Kidney (tissue), 22 donors: ENCODE data around the gene HKDC1. TPM values are rescaled to one million over a fixed set of nuclear protein-coding genes. Genes with fewer than 3 reads are reported as not detected.
"Not testable (repeated sequence)": the region's sequence is repeated elsewhere in the genome, so short reads cannot be mapped to it uniquely, and the experiment has no call there.

Experiments
- DNase-seq, 5 donors: peaks; one replicate each; pipeline ENCODE4 v3.0.0-alpha.2; 2013 to 2020
- FAIRE-seq: peaks from 2 replicates; lab custom pipeline; 2012; peaks lifted over from hg19 to GRCh38; lab: Jason Lieb, UNC
- H3K27ac ChIP-seq, 2 donors: one replicate each; pipeline ENCODE4 v1.7.0; 2013; ENCODE audit warnings: low read depth in 2 of 2, low read length in 2 of 2, inconsistent platforms in 1 of 2
- H3K27me3 ChIP-seq: one replicate; pipeline ENCODE4 v1.7.1; 2013; ENCODE audit warnings: low read length, inconsistent platforms; ENCODE audit not compliant: control insufficient read depth, insufficient read depth
- H3K36me3 ChIP-seq, 3 donors: one replicate each; pipeline versions ENCODE4 v1.7.0 to v1.7.1; 2013; ENCODE audit warnings: low read length in 3 of 3, control low read depth in 1 of 3, inconsistent platforms in 1 of 3; ENCODE audit not compliant: insufficient read depth in 3 of 3, control insufficient read depth in 2 of 3
- H3K4me1 ChIP-seq, 3 donors: one replicate each; pipeline versions ENCODE4 v1.7.0 to v1.7.1; 2013; ENCODE audit warnings: low read length in 3 of 3, inconsistent platforms in 1 of 3, low read depth in 1 of 3; ENCODE audit not compliant: control insufficient read depth in 2 of 3, insufficient read depth in 2 of 3
- H3K4me3 ChIP-seq, 3 donors: one replicate each; pipeline versions ENCODE4 v1.7.0 to v1.8.1; 2013; ENCODE audit warnings: low read length in 3 of 3, control low read depth in 1 of 3, inconsistent platforms in 1 of 3
- H3K9ac ChIP-seq, 3 donors: one replicate each; pipeline versions ENCODE4 v1.7.0 to v1.7.1; 2013; ENCODE audit warnings: low read length in 3 of 3, control low read depth in 1 of 3, inconsistent platforms in 1 of 3
- H3K9me3 ChIP-seq, 3 donors: one replicate each; pipeline versions ENCODE4 v1.7.0 to v1.7.1; 2013; ENCODE audit warnings: low read length in 3 of 3, control low read depth in 1 of 3, inconsistent platforms in 1 of 3; ENCODE audit not compliant: control insufficient read depth in 2 of 3, insufficient read depth in 1 of 3
- intact Hi-C: fragments of 100-400 bp; cut with DNase I; formaldehyde crosslinking; loops from one replicate; pipeline ENCODE4 v1.11.1; 2022
- long read RNA-seq, 10 donors: library from polyadenylated mRNA in 1 of 10; unstranded in 1 of 10; transcript quantifications; one replicate each; pipeline ENCODE4 v2.0.0 and lab custom pipeline, GENCODE V29; 2021 to 2026
- polyA plus RNA-seq: library from polyadenylated mRNA; stranded (reverse); fragments of 350-450 nt; fragmentation: Illumina TruSeq; extraction: RNeasy Lipid Tissue Mini Kit (QIAGEN cat#74804); gene quantifications from one replicate; pipeline ENCODE4 v1.2.3, GENCODE V29; 2014; ENCODE audit warnings: low read depth, low replicate concordance; ENCODE audit not compliant: insufficient read depth
- total RNA-seq: library from RNA; stranded (reverse); fragmentation: NEBNext Ultra II Directional; extraction: Animal tissue kit (Norgen Biotek cat#: 25700); gene quantifications from one replicate; pipeline ENCODE4 v1.2.1, GENCODE V29; 2021
- TF ChIP-seq, protein P1 (sequence below): IDR thresholded peaks from 3 replicates; pipeline ENCODE4 v1.5.1; 2012; ENCODE audit warnings: mild to moderate bottlenecking, moderate library complexity, borderline replicate concordance; ENCODE audit not compliant: insufficient read depth; ENCODE audit errors: extremely low read depth
- donor health status: control.
- donor health status: control.
- donor health status: control.
- donor health status: control.
- donor health status: control.
- donor health status: DM: yes; HTN: yes; CAD: no.
- donor health status: Normal renal cell carcinoma (clear cell type).

The HKDC1 gene
- 27.4 TPM for total RNA-seq
- polyA plus RNA-seq: 8.3 TPM
- long read RNA-seq, donor 1, partial matches to known transcripts: 12 of 16 reads
- long read RNA-seq, donor 1, other reads (novel, unspliced or antisense): 0 of 16 reads
- long read RNA-seq, donor 2, partial matches to known transcripts: 0 of 1 reads
- long read RNA-seq, donor 2, other reads (novel, unspliced or antisense): 0 of 1 reads
- long read RNA-seq, donor 3, partial matches to known transcripts: 0 of 3 reads
- long read RNA-seq, donor 3, other reads (novel, unspliced or antisense): 0 of 3 reads
- long read RNA-seq, donor 4, partial matches to known transcripts: 0 of 3 reads
- long read RNA-seq, donor 4, other reads (novel, unspliced or antisense): 0 of 3 reads
- long read RNA-seq, donor 5: 0 reads
- long read RNA-seq, donor 6, partial matches to known transcripts: 0 of 1 reads
- long read RNA-seq, donor 6, other reads (novel, unspliced or antisense): 0 of 1 reads
- long read RNA-seq, donor 7, transcript HKDC1-201 (18 exons, 3,689 nt): major isoform, 27 of 60 reads
- long read RNA-seq, donor 7, partial matches to known transcripts: 14 of 60 reads
- long read RNA-seq, donor 7, other reads (novel, unspliced or antisense): 19 of 60 reads
- long read RNA-seq, donor 8: 0 reads
- long read RNA-seq, donor 9, partial matches to known transcripts: 0 of 1 reads
- long read RNA-seq, donor 9, other reads (novel, unspliced or antisense): 0 of 1 reads
- long read RNA-seq, donor 10: 0 reads

GRCh38 chr10:69220041-69220451 is at the start of gene HKDC1:
Gene HKDC1 (plus strand): TSS chr10:69220332. CDS start chr10:69220436, 104 bp downstream.
- DNase-seq (peak; percentile 62 to 84 (median 79)), FAIRE-seq (no peak)
- H3K4me1 ChIP-seq: peaks cover 2 to 36% (median 10%) of the 10 kb centered on the region in 3 donors
- H3K9ac ChIP-seq: peak within 1 kb of the TSS in 1 of 3 donors; percentile 68
- no peaks in the 10 kb centered on the region for H3K9me3 ChIP-seq
- TF ChIP-seq, protein P1, sequence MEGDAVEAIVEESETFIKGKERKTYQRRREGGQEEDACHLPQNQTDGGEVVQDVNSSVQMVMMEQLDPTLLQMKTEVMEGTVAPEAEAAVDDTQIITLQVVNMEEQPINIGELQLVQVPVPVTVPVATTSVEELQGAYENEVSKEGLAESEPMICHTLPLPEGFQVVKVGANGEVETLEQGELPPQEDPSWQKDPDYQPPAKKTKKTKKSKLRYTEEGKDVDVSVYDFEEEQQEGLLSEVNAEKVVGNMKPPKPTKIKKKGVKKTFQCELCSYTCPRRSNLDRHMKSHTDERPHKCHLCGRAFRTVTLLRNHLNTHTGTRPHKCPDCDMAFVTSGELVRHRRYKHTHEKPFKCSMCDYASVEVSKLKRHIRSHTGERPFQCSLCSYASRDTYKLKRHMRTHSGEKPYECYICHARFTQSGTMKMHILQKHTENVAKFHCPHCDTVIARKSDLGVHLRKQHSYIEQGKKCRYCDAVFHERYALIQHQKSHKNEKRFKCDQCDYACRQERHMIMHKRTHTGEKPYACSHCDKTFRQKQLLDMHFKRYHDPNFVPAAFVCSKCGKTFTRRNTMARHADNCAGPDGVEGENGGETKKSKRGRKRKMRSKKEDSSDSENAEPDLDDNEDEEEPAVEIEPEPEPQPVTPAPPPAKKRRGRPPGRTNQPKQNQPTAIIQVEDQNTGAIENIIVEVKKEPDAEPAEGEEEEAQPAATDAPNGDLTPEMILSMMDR: no peak
- no peaks in the 10 kb centered on the region for H3K36me3 ChIP-seq
- peak within 1 kb of the TSS; percentile 45 to 73 for H3K27ac ChIP-seq
- H3K4me3 ChIP-seq: peak within 1 kb of the TSS; percentile 26 to 60 (median 59)
- intact Hi-C loops: no loop called here
- no peaks in the 10 kb centered on the region for H3K27me3 ChIP-seq

GRCh38 chr10:69172241-69172982 is 47.7 kb upstream of the HKDC1 start:
- intact Hi-C loops: no loop called here

GRCh38 chr10:69175326-69175725 is 44.8 kb upstream of the HKDC1 start:
- H3K27ac ChIP-seq, H3K4me3 ChIP-seq, DNase-seq, H3K9me3 ChIP-seq, H3K27me3 ChIP-seq, H3K36me3 ChIP-seq, FAIRE-seq, H3K4me1 ChIP-seq, intact Hi-C loops, H3K9ac ChIP-seq: not testable (repeated sequence)

More at GRCh38 chr10:69172241-69172982, 47.7 kb upstream of the HKDC1 start:
- H3K4me3 ChIP-seq: no peak overlapping the region
- H3K9me3 ChIP-seq: no peaks in the 10 kb centered on the region
- FAIRE-seq: no peak
- peaks cover 0 to 14% (median 12%) of the 10 kb centered on the region in 3 donors for H3K36me3 ChIP-seq
- no peak overlapping the region for H3K27ac ChIP-seq
- no peaks in the 10 kb centered on the region for H3K4me1 ChIP-seq
- no peak overlapping the region for H3K9ac ChIP-seq
- H3K27me3 ChIP-seq: no peaks in the 10 kb centered on the region
- no peak for DNase-seq
- TF ChIP-seq, protein P1: no peak
